HuH-7 (cell line): ENCODE measurements around the gene IRAK2.

Source experiments
- DNase-seq: peaks from one replicate; pipeline ENCODE4 v3.0.0; 2011; ENCODE audit warnings: low spot score

IRAK2 gene

DNA sequence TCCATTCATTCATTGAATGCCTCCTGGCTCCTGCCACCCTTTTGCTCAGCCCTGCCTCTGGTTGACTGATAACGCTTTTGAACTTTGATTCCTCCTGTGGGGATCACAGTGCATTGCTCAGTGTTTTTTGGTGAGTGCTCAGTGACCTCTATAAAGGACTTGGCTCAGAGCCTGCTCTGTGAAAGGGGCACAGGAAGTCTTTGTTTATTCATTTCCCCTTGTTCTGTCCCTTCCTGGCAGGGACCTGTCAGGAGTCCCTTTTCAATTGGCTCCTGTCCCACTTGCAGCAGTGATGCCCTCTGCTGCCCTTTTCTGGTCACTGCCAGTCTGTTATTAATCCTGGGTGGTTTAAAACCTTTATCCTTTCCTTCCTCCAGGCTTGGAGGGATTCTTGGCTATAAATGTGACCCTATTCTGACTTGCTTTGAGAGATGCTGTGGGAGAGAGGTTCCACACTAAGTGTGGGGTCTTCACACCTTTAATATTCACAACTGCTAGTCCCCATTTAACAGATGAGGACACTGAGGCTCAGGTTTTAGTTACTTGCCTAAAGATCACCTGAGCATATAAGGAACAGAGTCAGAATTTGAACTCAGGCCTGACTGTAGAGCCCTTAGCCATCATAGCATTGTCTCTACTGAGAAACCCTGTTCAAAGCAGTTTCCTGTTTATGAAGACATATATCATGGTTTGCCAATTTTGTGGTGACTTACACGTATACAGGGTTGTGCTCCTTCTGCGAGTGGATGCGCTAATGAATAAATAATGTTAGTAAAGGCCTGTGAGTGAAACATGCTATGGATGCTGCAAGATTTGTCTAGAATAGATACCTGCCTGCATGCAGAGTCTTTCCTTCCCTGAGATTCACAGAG lies 60.3 kb downstream of the IRAK2 start:
- DNase-seq: peak; percentile 98

- no peak for DNase-seq
Measured at GRCh38 chr3:10226293-10226692, 61.6 kb downstream of the IRAK2 start.

GRCh38 chr3:10228248-10228950 lies 63.7 kb downstream of the IRAK2 start:
- DNase-seq: no peak

GRCh38 chr3:10229576-10229975 lies 64.9 kb downstream of the IRAK2 start:
- no peak for DNase-seq

GRCh38 chr3:10232137-10232536 lies 67.4 kb downstream of the IRAK2 start:
- no peak for DNase-seq

DNA sequence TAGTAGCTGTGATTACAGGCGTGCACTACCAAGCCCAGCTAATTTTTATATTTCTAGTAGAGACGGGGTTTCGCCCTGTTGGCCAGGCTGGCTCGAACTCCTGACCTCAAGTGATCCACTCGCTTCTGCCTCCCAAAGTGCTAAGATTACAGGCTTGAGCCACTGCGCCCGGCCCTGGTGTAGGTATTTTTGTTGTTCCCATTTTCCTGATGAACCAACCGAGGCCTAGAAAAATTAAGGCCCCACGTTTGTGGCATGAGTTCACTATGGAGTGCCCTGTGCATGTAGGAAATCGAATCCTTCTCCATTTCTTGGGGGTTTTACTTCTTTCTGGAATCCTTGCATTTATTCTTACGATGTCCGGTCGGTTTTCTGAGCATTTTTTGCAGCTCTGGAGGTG lies 69.3 kb downstream of the IRAK2 start:
- DNase-seq: no peak

DNA sequence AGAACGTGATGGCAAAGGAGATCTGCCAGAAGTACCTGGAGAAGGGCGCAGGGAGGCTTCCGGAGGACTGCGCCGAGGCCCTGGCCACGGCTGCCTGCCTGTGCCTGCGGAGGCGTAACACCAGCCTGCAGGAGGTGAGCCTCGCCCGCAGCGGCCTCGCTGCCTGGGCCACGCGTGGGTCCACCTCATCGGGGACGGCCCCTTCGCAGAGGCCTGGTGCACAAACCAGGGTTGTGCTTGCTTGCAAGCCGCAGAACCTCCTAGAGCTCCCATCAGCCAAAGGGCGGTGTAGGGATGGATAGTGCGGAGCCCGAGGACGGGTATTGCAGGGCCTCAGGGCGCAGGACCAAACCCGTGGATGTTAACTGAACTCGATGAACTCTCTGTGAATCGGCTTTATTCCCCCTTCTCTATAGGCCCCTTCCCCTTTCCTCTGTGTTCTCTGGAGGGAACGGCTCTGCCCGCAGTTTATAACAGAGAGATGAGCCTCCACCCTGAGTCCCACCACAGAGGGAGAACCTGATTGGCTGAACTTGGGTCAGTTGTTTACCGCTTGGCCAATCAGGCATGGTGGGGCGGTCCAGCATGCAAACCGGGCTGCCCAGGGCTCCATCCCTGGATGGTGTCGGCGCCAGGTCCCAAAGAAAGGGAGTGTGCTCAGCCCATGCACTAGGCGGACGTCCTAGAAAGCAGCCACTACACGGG lies 70.0 kb downstream of the IRAK2 start:
- no peak for DNase-seq

DNA sequence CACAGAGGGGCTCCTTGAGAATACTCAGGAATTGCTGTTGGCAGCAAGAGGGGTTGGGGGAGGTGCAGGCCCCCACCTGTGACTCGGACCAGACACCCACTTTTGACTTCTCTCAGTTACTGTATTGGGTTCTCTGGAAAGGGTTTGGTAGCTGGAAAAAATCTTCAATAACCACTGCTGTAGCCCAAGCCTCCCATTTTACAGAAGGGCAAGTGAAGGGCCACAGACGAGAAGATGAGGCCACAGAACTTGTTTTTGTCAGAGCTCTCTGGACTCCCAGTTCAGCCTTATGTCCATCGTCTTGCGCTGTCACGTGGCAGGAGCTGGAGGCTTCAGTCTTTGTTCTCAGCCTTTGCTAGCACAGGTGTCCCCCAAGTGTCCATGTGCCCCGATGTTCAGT lies 70.8 kb downstream of the IRAK2 start:
- DNase-seq: no peak

- no peak for DNase-seq
Measured at GRCh38 chr3:10238345-10239183, 73.8 kb downstream of the IRAK2 start.

- no peak for DNase-seq
Measured at GRCh38 chr3:10240799-10241198, 76.1 kb downstream of the IRAK2 start.

DNA sequence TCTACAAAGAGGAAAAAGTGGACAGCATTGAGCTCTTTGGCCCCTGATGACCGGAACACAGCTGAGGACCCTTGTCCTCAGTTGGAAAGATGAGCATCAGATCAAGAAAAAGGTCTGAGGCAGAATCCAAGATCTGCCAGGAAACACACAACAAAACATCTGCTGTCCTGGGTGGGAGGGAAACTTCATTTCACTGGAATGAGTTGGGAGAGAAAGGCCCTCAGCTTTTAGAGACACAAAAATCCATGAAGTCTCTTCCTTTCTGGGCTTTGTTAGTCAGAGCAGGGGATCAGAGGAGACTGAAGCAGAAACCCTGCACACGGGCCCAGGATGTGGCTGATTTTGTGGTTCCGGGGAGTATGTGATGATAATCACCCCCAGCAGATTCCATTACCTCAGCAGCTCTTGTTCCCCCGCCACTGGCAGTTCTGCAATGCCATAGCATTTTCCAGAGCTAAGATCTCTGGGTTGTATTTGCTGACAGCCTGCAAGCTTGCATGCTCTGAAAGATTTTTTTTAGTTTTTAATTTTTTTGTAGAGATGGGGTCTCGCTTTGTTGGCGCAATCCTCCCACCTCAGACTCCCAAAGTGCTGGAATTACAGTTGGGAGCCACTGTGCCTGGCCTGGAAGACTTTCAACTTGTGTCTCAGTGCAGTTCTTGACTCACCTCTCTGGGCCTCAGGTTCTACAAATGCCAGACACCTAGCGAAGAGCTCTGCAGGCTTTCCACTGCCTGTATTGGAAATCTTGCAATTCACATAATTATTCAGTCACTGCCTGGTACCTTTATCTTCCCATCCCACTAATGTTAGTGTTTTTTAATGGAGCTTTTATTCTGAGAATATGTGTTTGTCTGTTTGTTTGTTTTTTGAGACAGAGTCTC lies 77.7 kb downstream of the IRAK2 start:
- DNase-seq: no peak

- DNase-seq: no peak
Measured at GRCh38 chr3:10244009-10244408, 79.3 kb downstream of the IRAK2 start.

- DNase-seq: no peak
Measured at GRCh38 chr3:10245081-10245712, 80.5 kb downstream of the IRAK2 start.

DNA sequence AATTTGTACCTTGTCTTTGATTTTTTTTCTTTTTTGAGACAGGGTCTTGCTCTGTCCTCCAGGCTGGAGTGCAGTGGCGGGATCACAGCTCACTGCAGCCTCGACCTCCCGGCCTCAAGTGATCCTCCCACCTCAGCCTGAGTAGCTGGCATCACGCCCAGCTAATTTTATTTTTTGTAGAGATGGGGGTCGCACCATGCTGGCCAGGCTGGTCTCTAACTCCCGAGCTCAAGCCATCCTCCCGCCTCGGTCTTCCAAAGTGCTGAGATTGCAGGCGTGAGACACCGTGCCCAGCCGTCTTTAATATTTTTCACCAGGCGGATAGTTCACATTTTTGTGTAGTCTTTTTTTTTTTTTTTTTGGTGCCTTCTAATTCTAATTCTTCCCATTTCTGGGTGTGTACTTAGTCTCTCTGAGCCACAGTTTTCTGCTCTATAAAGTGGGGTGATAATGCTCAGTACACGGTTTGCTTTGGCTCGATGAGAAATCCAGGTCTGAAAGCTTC lies 83.0 kb downstream of the IRAK2 start:
- DNase-seq: no peak

DNA sequence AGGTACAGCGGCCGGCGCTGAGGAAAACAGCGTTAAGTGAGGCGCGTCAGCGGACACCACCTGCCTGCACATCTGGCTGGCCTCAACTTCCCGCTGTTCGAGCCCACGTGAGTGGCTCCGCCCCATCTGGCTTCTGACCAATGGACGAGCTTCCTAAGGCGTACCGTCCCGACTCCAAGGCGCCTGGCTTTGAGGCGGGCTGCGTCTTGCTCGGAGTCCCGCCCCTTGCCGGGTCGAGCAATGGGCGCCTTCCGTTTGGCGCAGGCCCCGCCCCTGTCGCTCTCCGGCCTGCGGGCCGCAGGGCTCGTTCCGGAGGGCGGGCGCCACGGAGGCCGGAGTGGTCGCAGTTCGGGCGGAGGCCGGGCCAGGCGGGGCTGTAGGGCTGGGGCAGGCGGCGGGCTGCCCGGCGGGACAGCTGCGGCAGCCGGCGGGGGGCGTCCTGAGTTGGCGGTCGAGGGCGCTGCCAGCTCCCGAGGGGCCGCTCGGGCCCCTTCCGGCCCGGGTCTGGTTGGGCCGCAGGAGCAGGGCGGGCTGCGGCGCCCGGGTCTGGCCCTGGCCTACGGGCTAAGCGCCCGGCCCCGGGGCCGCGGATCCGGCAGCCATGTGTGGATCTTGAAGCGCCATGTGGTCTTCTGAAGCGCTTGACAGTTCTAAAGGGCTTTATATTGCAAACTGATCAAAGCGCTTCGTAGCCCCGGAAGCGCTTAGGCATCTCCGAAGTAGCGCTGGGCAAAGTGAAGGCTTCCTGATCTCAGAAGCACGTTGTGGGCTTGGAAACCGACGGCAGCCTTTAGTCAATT lies 83.7 kb downstream of the IRAK2 start, which contains the start of gene TATDN2:
TATDN2 (plus strand) TSS at position 276 of the 800 bp plus-strand sequence. CDS start 742 bp downstream, outside the sequence.
- peak; percentile 100 for DNase-seq

DNA sequence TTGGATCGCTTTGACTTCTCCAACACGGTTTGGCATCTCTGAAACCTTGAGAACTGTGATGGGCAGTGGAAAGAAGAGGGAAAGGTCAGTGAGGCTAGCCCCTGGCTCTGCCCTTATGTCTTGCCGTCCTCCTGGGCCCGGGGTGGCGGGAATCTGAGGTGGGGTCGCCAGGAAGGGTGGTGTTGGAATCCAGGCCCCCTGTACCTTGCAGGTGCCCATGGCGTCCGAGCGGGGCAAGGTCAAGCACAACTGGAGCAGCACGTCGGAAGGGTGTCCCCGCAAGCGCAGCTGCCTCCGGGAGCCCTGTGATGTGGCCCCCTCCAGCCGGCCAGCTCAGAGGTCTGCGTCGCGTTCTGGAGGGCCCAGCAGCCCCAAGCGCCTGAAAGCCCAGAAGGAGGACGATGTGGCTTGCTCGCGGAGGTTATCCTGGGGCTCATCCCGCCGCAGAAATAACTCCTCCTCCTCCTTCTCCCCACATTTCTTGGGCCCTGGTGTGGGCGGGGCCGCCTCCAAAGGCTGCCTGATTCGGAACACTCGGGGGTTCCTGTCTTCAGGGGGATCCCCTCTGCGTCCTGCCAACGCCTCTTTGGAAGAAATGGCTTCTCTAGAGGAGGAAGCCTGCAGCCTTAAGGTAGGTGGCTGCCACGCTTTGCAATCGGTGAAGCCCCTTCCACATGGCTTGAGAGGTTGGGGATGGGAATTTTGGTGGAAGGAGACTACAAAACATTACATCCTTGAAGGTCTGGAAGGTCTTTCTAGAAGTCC lies 84.4 kb downstream of the IRAK2 start:
- peak; percentile 53 for DNase-seq

GRCh38 chr3:10249833-10250232 lies 85.1 kb downstream of the IRAK2 start:
- peak; percentile 38 for DNase-seq

DNA sequence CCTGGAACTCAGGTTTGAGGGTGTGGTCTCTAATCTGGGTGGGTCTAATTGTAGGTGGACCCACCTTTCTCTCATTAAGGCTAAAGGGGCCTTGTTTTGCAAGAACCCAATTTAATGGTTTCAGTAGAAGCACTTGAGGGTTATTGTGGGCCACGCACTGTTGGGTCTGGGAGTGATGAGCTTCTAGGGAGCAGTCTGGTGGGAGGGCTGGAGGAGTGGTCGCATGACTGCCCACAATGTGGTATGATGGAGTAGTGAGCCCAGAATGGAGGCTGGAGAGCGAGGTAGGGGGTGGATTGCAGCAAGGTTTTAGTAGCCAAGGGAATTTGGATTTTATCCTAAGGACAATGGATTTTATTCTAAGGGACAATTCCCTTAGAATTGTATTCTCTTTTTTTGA lies 86.3 kb downstream of the IRAK2 start:
- no peak for DNase-seq
